GM18505 (cell line): ENCODE measurements around the gene HRH2.
"Not testable (repeated sequence)": the region's sequence is repeated elsewhere in the genome, so short reads cannot be mapped to it uniquely, and the experiment has no call there.

Experiments used
- ATAC-seq: cut with Tn5 transposase; IDR thresholded peaks from one replicate; pipeline ENCODE4 v1.9.1; 2021; ENCODE audit not compliant: unreplicated experiment
- POLR2A ChIP-seq: IDR thresholded peaks from 4 replicates; pipeline ENCODE4 v1.6.1; 2011; ENCODE audit warnings: borderline replicate concordance; ENCODE audit not compliant: insufficient read depth, insufficient read length; ENCODE audit errors: extremely low read depth

The HRH2 gene

DNA sequence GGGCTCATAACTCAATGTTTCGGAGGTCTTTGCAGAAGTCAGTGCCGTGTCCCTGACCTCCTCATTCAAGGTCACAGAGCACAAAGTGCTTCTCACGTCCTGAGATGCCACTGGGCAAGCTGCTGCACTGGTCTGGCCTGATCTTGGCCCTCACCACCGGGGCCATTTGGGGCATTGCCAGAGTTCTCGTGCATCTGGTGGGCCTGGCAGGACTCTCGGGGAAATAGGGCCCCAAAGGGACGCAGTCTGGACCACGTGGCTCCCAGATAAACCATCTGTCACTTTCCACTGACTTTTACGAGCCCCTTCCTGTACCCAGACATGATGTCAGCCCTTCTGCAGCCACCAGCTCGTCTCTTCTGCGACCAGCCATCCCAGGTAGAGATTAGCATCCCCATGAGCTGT lies 54.8 kb downstream of the HRH2 start:
- no peak for TF ChIP-seq POLR2A
- ATAC-seq, result no peak

DNA sequence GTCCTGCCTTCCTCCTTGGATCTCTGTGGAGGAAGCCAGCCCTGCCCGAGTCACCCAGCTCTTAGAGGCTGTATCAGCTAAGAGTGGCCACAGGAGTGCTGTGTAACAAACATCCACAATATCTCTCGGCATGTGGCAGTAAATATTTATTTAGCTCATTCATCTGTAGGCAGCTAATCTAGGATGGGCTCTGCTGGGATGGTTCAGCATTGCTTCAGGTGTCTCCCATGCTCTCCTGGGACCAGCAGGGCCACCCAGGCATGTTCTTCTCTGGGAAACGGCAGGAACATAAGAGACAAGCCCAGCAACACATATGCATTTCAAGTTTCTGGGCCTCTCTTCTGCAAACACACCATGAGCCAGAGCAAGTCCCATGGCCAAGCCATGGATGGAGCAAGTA lies 56.1 kb downstream of the HRH2 start:
- TF ChIP-seq POLR2A, result no peak
- ATAC-seq, result no peak

DNA sequence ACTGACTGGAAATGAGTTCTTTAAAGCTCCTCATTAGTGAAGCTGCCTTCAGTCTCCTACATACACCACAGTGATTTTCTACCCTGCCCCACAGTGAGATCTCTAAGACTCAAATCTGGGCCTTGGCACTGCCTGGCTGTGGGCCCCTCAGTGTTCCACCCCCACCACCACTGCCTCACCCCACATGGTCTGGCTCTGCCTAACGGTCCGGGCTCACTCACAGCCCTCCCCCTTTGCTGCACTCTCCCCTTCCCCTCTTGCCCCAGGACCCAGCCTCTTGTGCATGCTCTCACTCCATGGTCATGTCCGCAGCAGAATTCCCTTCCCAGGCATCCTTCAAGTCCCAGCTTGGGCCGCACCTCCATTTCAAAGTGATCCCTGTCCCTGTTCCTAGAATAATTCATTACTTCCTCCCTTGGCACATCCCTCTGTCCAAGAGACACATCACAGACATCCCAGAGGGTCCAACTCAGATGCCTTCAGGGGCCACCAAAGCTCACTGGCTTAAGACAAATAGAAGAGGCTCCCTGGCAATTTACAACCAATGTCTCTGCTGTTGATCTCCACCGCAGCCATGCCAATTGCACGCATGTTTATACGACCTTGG lies 56.7 kb downstream of the HRH2 start:
- no peak for ATAC-seq
- TF ChIP-seq POLR2A, result no peak

DNA sequence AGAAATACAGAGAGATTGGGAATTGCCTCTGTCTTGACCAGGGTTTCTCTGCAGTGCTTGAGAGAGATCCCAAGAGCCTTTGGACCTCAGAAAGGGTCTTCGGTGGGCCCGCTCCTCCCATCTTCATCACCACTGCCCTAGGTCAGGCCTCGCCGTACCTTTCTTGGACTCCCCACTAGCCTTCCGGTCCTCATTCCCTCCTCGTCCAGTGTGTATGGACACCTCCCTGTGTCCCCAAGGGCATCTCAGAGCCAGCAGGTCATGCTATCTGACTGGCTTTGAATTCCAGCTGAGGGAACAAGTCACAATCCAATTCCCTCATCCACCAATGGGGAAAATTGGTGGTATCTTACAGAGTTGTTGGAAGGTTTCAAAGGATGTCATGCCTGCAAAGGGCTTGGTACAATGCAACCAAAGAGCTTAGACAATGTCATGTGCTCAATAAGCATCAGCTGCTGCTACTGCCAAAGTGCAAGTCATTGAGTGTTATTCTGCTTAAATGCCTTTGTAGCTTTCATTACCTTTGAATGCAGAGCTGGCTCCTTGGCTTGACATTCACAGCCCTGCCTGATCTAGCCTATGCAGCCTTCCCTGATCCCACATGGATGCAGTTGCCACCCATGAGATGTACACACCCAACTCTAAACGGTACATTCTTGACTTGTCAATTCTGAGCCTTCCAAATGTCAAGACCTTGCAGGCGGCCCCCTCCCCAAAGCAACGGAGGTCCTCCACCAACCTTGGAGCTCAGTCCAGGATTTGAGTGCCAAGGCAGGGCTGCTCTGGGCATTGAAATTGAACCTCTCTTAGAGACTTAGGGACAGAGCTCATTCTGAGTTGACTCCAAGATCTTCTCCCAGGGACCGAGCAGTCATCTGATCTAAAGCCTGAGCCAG lies 58.0 kb downstream of the HRH2 start:
- TF ChIP-seq POLR2A, result no peak
- no peak for ATAC-seq

DNA sequence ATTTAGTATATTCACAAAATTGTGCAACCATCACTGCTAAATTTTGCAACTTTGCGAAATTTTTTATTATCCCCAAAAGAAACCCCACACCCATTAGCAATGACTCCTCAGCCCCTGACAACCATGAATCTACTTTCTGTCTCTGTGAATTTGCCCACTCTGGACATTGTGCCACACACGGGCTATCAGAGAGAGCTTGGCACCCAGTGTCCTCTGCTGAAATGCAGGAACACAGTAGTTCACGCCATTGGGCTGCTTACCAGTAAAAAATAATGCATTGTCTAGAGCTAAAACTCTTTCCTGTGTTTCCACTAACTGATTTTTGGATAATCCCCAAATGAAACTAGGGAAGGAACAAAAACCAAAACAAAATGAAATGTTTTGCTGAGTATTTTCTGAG lies 60.0 kb downstream of the HRH2 start:
- TF ChIP-seq POLR2A, result no peak
- ATAC-seq, result no peak

DNA sequence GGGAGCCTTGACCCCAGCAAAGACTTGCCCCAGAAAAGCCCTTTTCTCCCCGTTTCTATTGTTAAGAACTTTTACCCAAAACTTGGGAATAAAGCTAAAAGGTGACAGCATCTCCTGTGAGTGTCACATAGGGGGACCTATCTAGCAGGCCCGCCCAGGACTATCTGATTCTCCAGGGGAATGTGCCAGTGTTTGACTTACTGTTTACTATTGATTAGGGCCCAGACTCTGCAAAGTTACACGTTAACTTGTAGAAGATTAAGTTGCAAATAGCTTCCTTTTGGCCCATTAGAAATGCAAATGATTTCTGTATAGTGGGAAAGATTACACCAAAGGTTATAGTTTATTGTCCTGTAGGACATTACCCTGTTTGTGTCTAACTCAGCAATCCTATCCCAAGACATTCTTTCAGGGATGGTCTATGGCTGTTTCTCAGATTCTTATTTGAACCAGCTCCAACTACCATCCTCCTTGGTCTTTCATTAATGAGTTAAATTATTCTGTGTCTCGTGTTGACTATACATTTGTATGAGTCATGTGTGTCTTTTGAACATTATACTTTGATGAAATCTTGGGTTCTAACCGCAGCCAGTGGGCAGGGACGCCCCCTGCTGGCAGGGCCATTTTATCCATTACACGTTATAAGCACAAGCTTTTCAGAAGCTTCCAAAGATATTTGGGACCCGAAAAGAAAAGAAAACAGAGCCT lies 60.7 kb downstream of the HRH2 start:
- no peak for TF ChIP-seq POLR2A
- ATAC-seq, result no peak

DNA sequence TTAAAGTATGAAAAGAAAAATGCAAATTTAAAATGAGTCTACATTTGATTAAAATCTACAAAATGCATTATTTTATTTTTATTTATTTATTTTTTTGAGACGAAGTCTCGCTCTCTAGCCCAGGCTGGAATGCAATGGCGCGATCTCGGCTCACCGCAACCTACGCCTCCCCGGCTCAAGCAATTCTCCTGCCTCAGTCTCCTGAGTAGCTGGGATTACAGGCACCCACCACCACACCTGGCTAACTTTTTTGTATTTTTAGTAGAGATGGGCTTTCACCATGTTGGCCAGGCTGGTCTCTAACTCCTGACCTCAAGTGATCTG lies 61.2 kb downstream of the HRH2 start:
- ATAC-seq, result not testable (repeated sequence)

DNA sequence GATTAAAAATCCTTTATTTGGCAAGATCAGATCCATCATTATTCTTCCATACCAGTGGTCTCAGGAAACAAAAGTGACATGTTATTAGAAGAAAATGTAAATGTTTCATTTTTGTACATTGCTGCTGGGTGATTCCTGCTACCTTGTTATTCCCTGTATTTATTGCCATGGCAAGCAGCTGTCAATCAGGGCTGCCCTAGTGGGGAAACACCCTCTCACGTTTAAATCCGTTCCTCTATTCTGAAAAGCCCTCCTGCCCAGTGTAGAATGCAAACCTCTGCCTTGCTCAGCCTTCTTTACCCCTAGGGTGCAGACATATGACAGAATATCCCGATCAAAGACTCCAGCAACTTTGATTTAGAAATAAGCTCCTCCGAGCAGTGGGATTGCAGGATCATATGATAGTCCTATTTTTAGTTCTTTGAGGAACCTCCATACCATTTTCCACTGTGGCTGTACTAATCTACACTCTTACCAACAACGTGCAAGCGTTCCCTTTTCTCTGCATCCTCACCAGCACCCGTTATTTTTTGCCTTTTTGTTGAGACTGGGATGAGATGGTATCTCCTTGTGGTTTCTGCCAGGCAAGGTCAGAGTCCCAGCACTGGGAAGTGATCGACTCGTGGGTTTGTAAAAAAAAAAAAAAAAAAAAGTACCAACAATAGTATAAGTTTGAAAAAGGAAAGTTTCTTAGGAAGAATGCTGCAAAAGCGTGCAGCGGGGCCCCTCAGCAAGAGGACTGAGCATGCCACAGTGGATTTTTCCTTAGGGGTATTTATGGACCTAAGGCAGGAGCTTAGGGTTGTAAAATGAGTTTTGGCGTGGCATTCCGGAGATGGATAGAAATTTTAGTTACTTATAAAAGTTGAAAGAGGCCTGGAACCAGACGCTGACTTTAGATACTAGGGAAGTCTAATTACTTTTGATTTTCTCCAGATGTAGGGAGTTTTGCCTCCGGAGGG lies 66.7 kb downstream of the HRH2 start:
- ATAC-seq, result no peak
- TF ChIP-seq POLR2A, result no peak

DNA sequence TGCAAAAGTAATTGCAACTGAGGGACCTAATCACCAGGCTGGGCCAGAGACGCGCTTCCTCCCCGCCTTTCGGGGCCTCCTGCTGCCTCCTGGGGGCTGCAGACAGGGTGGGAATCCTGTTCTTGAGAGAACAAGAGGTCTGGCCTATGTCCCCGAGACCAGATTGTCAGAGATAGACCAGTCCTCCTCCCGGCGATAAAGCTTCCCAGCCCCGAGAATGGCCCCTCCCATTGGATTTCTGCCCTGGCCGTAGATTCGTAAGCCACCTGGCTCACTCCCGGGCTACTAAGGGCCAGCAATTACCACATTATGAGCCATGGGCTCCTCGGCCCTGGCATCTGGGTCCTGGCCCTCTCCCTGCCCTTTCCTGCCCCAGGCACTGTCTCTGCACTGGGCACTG lies 70.4 kb downstream of the HRH2 start:
- ATAC-seq, result no peak
- no peak for TF ChIP-seq POLR2A

DNA sequence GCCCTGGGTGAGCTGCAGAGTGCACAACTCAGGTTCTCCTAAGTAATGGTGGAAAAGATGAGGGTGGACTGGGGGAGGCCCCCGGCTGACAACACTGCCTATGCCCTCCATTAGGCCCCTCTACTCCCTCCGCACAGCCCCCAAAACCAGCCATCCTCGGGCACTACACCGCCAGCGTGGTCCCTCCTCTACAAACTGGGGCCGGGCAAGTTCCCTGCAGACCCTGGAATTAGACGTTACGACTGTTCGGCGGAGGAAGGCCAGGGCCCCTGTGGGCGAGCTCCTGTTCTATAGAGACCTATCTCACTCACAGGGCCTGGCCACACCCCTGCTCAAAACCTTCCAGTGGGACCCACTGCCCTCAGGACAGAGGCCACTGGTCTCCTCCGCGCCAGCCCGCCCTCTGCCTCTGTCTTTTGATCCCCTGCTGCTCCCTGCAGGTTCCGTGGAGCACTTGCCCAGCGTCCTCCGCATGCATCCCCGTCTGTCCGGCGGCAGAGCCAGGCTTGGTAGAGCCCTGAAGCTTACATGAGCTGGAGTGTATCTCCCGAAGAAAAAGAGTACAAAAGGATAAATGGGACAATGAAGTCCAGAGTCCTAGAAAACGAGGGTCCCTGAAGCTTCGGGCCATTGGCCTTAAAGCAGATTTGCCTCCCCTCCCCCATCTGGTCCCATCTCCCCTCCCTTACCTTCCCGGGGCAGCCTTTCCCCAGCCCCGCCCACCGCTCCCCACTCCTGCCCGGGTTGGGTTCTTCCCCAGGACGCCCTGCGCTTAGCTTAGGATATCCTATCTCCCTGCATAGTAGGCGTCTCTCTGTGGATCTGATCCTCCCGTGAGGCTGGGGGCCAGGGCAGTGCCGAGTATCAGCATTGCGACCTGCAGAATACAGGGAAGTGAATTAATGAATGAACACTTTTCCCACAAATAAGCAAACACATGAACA lies 71.3 kb downstream of the HRH2 start:
- ATAC-seq, result no peak
- TF ChIP-seq POLR2A, result no peak

DNA sequence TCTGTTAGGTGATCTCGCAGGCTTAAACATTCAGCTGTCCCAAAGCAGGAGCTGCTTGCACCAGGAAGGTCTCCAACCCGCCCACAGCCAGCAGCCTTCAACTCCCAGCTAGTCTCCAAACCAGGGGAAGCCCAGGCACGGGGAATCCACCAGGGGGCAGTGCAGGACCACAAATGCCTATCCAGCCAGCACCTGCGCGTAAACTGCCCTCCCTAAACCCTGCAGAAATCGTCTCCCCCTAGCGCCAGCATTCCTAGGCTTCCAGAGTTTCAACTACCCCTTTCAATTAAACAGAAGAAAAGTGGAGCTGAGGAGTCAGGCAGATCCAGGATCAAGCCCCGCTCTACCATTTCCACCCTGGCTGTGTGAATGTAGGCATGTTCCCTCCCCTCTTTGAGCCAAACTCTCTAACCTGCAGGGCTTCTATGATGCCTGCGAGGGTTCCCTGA lies 72.0 kb downstream of the HRH2 start:
- no peak for TF ChIP-seq POLR2A
- no peak for ATAC-seq

DNA sequence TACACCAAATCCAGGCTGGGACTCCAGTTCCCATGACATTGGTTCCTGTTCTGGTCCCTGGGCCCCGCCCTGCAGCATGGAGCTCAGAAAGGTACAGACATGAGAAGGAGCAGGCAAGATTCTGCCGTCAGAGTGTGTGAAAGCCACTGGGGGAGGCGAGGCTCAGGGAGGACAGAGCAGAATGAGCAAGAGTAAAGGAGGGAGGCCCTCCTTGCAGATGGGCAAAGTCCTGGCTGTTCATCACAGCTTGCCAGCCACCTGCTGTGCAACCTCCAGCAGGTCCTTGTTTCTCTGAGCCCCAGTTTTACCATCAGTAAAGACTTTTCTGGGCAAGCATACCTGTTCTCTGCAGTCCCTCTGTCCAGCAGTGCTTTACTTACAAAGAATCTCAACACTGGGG lies 73.3 kb downstream of the HRH2 start:
- no peak for ATAC-seq

DNA sequence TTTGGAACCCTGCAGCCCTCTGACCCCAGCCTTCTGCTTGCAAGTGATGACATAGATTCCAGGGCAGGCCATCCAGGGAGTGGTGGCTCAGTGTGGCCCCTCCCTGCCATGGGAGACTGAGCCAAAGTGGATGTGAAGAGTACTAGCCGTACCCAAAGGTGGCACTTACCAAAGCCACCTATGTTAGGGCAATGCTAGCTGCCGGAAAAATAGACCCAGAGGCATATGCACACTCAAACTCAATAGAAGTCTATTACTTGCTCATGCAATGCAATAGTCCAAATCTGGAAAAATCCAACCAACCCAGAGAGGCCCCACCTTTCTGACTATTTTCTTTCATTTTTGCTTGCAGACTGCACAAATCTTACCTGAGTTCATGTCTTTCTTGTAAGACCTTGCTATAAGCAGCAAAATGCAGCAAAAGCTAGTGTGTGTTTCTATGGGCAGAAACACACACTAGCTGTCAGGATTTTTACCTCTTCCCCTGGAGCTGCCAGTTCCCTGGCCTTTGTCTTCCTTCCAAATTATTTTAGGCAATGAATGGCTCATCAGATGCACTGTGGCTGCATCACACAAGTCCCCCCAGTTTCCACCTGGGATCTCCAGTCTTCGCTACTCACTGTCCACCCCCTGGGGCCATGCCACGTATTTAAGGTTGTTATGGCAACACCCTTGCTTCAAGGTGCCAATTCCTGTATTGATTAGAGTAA lies 74.0 kb downstream of the HRH2 start:
- TF ChIP-seq POLR2A, result no peak
- ATAC-seq, result no peak

More for the DNA sequence above, 73.3 kb downstream of the HRH2 start:
- TF ChIP-seq POLR2A, result no peak
